GM23338 (cell line): ENCODE measurements around the gene MPST. TPM values are rescaled to one million over a fixed set of nuclear protein-coding genes. Genes with fewer than 3 reads are reported as not detected.

ENCODE experiments used
- ATAC-seq: fragments of 200-7000 bp; cut with Tn5 transposase; 3 replicates; pipeline ENCODE4 v1.9.1; 2020
- DNase-seq: peaks from one replicate; pipeline ENCODE4 v3.0.0-alpha.2; 2015; ENCODE audit warnings: low spot score
- H2AFZ ChIP-seq: fragments of 200-600 bp; sonication (generic); 2 replicates; pipeline ENCODE4 v1.8.0; 2016; ENCODE audit warnings: antibody characterized with exemption, mild to moderate bottlenecking, moderate library complexity
- H3F3A ChIP-seq: fragments of 200-600 bp; sonication (generic); replicated peaks from 2 replicates; pipeline ENCODE4 v1.8.0; 2017; ENCODE audit warnings: antibody characterized with exemption, mixed run types, low read depth
- H3K27ac ChIP-seq: fragments of 200-600 bp; sonication (generic); 2 replicates; pipeline ENCODE4 v1.6.1; 2016; ENCODE audit warnings: low read depth
- H3K27me3 ChIP-seq: fragments of 200-600 bp; sonication (generic); 2 replicates; pipeline ENCODE4 v1.8.0; 2016; ENCODE audit warnings: mild to moderate bottlenecking, mixed run types, moderate library complexity; ENCODE audit not compliant: insufficient read depth
- H3K36me3 ChIP-seq: fragments of 200-600 bp; sonication (generic); 2 replicates; pipeline ENCODE4 v1.8.0; 2016; ENCODE audit warnings: mild to moderate bottlenecking; ENCODE audit not compliant: insufficient read depth
- H3K4me1 ChIP-seq: fragments of 200-600 bp; sonication (generic); 2 replicates; pipeline ENCODE4 v1.8.0; 2016; ENCODE audit warnings: mild to moderate bottlenecking, moderate library complexity; ENCODE audit not compliant: insufficient read depth
- H3K4me2 ChIP-seq: fragments of 200-600 bp; sonication (generic); 2 replicates; pipeline ENCODE4 v1.7.1; 2017; ENCODE audit warnings: mixed run types
- H3K4me3 ChIP-seq: fragments of 200-600 bp; sonication (generic); 2 replicates; pipeline ENCODE4 v1.6.1; 2016; ENCODE audit warnings: mixed run types
- H3K79me2 ChIP-seq: fragments of 200-600 bp; sonication (generic); replicated peaks from 2 replicates; pipeline ENCODE4 v1.8.0; 2017; ENCODE audit warnings: mild to moderate bottlenecking; ENCODE audit not compliant: insufficient read depth
- H3K9me2 ChIP-seq: fragments of 200-600 bp; sonication (generic); 2 replicates; pipeline ENCODE4 v1.8.0; 2017; ENCODE audit not compliant: insufficient read depth
- H4K20me1 ChIP-seq: fragments of 200-600 bp; sonication (generic); replicated peaks from 2 replicates; pipeline ENCODE4 v1.8.0; 2017; ENCODE audit warnings: mild to moderate bottlenecking; ENCODE audit not compliant: insufficient read depth
- H3K27ac Mint-ChIP-seq: 2 replicates; pipeline ENCODE4 v1.8.0; 2020; ENCODE audit warnings: inconsistent platforms, mild to moderate bottlenecking, moderate library complexity, mixed read lengths
- H3K27me3 Mint-ChIP-seq: 3 replicates; pipeline ENCODE4 v1.8.0; 2022; ENCODE audit warnings: low read depth, mild to moderate bottlenecking, moderate library complexity, mixed read lengths, inconsistent platforms; ENCODE audit not compliant: insufficient read depth, poor library complexity
- H3K36me3 Mint-ChIP-seq: 3 replicates; pipeline ENCODE4 v1.8.0; 2021; ENCODE audit warnings: low read depth, mild to moderate bottlenecking, inconsistent platforms, moderate library complexity, mixed read lengths
- H3K4me1 Mint-ChIP-seq: 3 replicates; pipeline ENCODE4 v1.8.0; 2020; ENCODE audit warnings: mild to moderate bottlenecking, inconsistent platforms, mixed read lengths
- H3K4me3 Mint-ChIP-seq: 3 replicates; pipeline ENCODE4 v1.8.0; 2021; ENCODE audit warnings: moderate library complexity, mild to moderate bottlenecking, inconsistent platforms, mixed read lengths
- H3K9me3 Mint-ChIP-seq: 3 replicates; pipeline ENCODE4 v1.8.0; 2020; ENCODE audit warnings: moderate library complexity, mild to moderate bottlenecking, inconsistent platforms, mixed read lengths
- ETS1 ChIP-seq: IDR thresholded peaks from 2 replicates; pipeline ENCODE4 v1.6.1; 2016; ENCODE audit warnings: antibody characterized with exemption
- EZH2phosphoT487 ChIP-seq: fragments of 200-600 bp; sonication (generic); IDR thresholded peaks from one replicate; pipeline ENCODE4 v1.8.1; 2018; ENCODE audit warnings: antibody characterized with exemption; ENCODE audit not compliant: unreplicated experiment
- JUNB ChIP-seq: IDR thresholded peaks from one replicate; pipeline ENCODE4 v1.6.1; 2016; ENCODE audit warnings: antibody characterized with exemption; ENCODE audit not compliant: unreplicated experiment
- POLR2AphosphoS5 ChIP-seq: IDR thresholded peaks from 2 replicates; pipeline ENCODE4 v1.6.1; 2016; ENCODE audit warnings: antibody characterized with exemption, low read depth
- ZNF331 ChIP-seq: fragments of 250-450 bp; sonication (Bioruptor Pico); IDR thresholded peaks from 2 replicates; pipeline ENCODE4 v1.5.0; 2020; ENCODE audit warnings: low read depth, mild to moderate bottlenecking, moderate library complexity
- ZNF462 ChIP-seq: fragments of 250-450 bp; sonication (Bioruptor Pico); IDR thresholded peaks from 2 replicates; pipeline ENCODE4 v1.5.0; 2020; ENCODE audit warnings: mild to moderate bottlenecking, moderate library complexity
- polyA plus RNA-seq: library from polyadenylated mRNA; unstranded; fragments of >200 nt; fragmentation: Nextera tagmentation; extraction: Ambion mirVana; gene quantifications from 2 replicates; pipeline ENCODE4 v1.2.1, GENCODE V29; 2016
- total RNA-seq: library from RNA; depleted of rRNA; stranded (reverse); fragments of >200 nt; shearing (Covaris generic); gene quantifications from 2 replicates; pipeline ENCODE4 v1.2.3, GENCODE V29; 2014
- TF ChIP-seq, protein P1 (sequence below), 2 experiments: fragments of 200-600 bp in 1 of 2; sonication (generic) in 1 of 2; conservative IDR thresholded peaks; 2 replicates each; pipeline versions ENCODE4 v1.5.1 to v1.6.1; 2016 to 2017; ENCODE audit warnings: antibody characterized with exemption in 2 of 2, low read depth in 2 of 2, mild to moderate bottlenecking in 2 of 2, moderate library complexity in 1 of 2

Gene MPST
- total and polyA plus RNA-seq, 2 experiments from 2014 or later, result 86.2 to 158 TPM

DNA sequence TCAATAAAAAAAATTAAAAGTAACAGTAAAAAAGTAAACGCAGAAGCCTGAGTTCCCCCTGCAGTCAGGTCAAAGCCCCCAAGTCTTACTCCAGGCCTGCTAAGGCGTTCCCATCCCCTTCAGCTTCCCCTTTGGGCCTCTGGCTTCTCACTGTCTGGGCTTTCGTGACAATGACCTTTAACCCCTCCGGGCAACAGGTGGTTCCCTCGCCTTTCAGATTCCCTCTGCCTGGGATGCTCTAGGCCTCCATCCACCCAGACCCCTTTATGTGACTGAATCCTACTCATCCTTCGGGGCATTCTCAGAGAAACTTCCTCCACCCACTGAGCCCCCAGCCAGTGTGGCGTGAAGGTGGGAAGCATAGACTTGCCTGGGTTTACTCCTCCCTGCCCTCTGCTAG is 8.0 kb downstream of the MPST start:
- H3K27me3 ChIP-seq, result no peaks in the 10 kb centered on the region
- H3K4me3 ChIP-seq, result no peak overlapping the region
- peaks cover 15% of the 10 kb centered on the region; the same call in 1 of the 2 replicates for H3K4me1 ChIP-seq
- DNase-seq, result no peak
- H3K79me2 ChIP-seq, result peaks cover 11% of the 10 kb centered on the region; the same call in 1 of the 2 replicates
- H2AFZ ChIP-seq, result no peak overlapping the region
- Mint-ChIP-seq H3K4me1 (peaks cover 21% of the 10 kb centered on the region), H3K4me3 (no peak overlapping the region), H3K27me3 (peaks cover 10% of the 10 kb centered on the region), H3K27ac (no peak overlapping the region), H3K9me3 (no peaks in the 10 kb centered on the region), H3K36me3 (peaks cover 39% of the 10 kb centered on the region)
- 0 out of 2 replicates have a peak, but pooled peaks cover 7% of the 10 kb centered on the region for H3F3A ChIP-seq
- peaks cover 3% of the 10 kb centered on the region; the same call in 1 of the 2 replicates for H3K36me3 ChIP-seq
- no peak for TF ChIP-seq ZNF331 (CRISPR knock-in tag)
- TF ChIP-seq POLR2AphosphoS5, result no peak
- no peak for TF ChIP-seq ZNF462 (CRISPR knock-in tag)
- no peak overlapping the region for H3K4me2 ChIP-seq
- peaks cover 8% of the 10 kb centered on the region for H4K20me1 ChIP-seq
- no peaks in the 10 kb centered on the region for H3K9me2 ChIP-seq
- no peak overlapping the region for H3K27ac ChIP-seq
- ATAC-seq, result no peak

GRCh38 chr22:37028692-37029674 is 9.4 kb downstream of the MPST start:
- peaks cover 11% of the 10 kb centered on the region for H3K27me3 Mint-ChIP-seq
- peaks cover 8% of the 10 kb centered on the region for H4K20me1 ChIP-seq
- H3K27me3 ChIP-seq, result no peaks in the 10 kb centered on the region
- H3K36me3 ChIP-seq, result peaks cover 3% of the 10 kb centered on the region; the same call in 1 of the 2 replicates
- no peak overlapping the region for H2AFZ ChIP-seq
- H3K4me1 Mint-ChIP-seq, result peaks cover 33% of the 10 kb centered on the region
- peaks cover 39% of the 10 kb centered on the region for H3K36me3 Mint-ChIP-seq
- peaks cover 14% of the 10 kb centered on the region; the same call in 1 of the 2 replicates for H3K4me1 ChIP-seq
- H3F3A ChIP-seq, result 0 out of 2 replicates have a peak, but pooled peaks cover 7% of the 10 kb centered on the region
- H3K27ac ChIP-seq, result no peak overlapping the region
- H3K4me3 ChIP-seq, result no peak overlapping the region
- DNase-seq, result no peak
- no peaks in the 10 kb centered on the region for H3K9me3 Mint-ChIP-seq
- no peak overlapping the region for H3K27ac Mint-ChIP-seq
- H3K79me2 ChIP-seq, result peaks cover 4% of the 10 kb centered on the region; the same call in 1 of the 2 replicates
- H3K4me3 Mint-ChIP-seq, result no peak overlapping the region
- H3K4me2 ChIP-seq, result no peak overlapping the region
- ATAC-seq, result no peak
- no peaks in the 10 kb centered on the region for H3K9me2 ChIP-seq
- TF ChIP-seq EZH2phosphoT487 (no peak), ETS1 (no peak), JUNB (no peak)
- TF ChIP-seq, protein P1, sequence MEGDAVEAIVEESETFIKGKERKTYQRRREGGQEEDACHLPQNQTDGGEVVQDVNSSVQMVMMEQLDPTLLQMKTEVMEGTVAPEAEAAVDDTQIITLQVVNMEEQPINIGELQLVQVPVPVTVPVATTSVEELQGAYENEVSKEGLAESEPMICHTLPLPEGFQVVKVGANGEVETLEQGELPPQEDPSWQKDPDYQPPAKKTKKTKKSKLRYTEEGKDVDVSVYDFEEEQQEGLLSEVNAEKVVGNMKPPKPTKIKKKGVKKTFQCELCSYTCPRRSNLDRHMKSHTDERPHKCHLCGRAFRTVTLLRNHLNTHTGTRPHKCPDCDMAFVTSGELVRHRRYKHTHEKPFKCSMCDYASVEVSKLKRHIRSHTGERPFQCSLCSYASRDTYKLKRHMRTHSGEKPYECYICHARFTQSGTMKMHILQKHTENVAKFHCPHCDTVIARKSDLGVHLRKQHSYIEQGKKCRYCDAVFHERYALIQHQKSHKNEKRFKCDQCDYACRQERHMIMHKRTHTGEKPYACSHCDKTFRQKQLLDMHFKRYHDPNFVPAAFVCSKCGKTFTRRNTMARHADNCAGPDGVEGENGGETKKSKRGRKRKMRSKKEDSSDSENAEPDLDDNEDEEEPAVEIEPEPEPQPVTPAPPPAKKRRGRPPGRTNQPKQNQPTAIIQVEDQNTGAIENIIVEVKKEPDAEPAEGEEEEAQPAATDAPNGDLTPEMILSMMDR (conservative IDR thresholded peaks at IDR 0.05; ENCODE audit: low read depth in 2 of 2), result no peak
